IPS-11a (cell line): Measurements from ENCODE around the gene SHC4.
"Not testable (repeated sequence)": the region's sequence is repeated elsewhere in the genome, so short reads cannot be mapped to it uniquely, and the experiment has no call there.

Experiments used
- H3K4me3 ChIP-seq: one replicate; pipeline ENCODE4 v1.5.1; 2013; ENCODE audit warnings: low read depth, low read length, control low read depth

Gene SHC4

GRCh38 chr15:48925714-48926223 lies 38.0 kb downstream of the SHC4 start:
- H3K4me3 ChIP-seq, result no peak overlapping the region

GRCh38 chr15:48924528-48925393 lies 39.0 kb downstream of the SHC4 start:
- H3K4me3 ChIP-seq, result no peak overlapping the region

DNA sequence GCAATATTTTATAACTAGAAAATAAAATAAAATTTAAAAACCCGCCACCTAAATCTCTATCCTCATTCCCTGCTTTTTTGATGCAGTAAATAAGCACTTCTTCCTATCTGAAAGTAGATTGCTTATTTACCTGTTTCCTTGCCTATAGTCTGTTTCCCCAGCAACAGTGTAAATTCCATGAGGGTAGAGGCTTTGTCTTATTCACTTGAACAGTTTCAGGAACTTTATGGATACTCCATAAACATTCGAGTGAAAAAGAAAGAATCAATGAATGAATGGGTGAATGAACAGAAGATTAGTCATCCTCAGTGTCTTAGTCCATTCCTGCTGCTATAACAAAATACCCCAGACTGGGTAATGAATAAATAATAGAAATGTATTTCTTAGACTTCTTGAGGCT lies 41.7 kb downstream of the SHC4 start:
- H3K4me3 ChIP-seq, result no peak overlapping the region

- H3K4me3 ChIP-seq, result no peak overlapping the region
Measured at GRCh38 chr15:48916721-48917120, 47.0 kb downstream of the SHC4 start.

DNA sequence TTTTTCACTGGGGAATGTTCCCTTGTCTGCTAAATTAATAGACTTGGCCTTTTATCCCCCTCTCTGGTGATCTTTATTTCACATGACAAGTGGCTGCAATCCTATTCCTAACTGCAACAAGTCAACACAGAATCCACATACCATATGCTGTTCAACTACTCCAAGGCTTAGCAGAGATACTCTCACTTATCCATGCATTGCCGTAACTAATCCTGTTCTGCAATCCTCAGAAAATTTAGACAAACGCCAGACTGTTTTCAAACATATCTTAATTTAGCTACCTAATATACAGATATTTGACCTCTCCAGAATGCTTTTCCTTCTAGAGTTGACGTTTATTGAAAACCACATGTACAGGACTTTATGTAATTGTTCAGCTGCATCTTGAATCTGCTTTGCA lies 47.9 kb downstream of the SHC4 start:
- H3K4me3 ChIP-seq, result no peak overlapping the region

- no peak overlapping the region for H3K4me3 ChIP-seq
Measured at GRCh38 chr15:48914717-48915116, 49.0 kb downstream of the SHC4 start.

GRCh38 chr15:48913141-48913540 lies 50.6 kb downstream of the SHC4 start:
- H3K4me3 ChIP-seq, result no peak overlapping the region

DNA sequence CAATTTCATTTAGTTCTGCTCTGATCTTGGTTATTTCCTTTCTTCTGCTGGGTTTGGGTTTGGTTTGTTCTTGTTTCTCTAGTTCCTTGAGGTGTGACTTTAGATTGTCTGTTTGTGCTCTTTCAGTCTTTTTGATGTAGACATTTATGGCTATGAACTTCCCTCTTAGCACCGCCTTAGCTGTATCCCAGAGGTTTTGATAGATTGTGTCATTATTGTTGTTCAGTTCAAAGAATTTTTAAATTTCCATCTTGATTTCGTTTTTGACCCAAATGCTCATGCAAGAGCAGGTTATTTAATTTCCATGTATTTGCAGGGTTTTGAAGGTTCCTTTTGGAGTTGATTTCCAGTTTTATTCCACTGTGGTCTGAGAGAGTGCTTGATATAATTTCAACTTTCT lies 53.2 kb downstream of the SHC4 start:
- H3K4me3 ChIP-seq, result not testable (repeated sequence)

DNA sequence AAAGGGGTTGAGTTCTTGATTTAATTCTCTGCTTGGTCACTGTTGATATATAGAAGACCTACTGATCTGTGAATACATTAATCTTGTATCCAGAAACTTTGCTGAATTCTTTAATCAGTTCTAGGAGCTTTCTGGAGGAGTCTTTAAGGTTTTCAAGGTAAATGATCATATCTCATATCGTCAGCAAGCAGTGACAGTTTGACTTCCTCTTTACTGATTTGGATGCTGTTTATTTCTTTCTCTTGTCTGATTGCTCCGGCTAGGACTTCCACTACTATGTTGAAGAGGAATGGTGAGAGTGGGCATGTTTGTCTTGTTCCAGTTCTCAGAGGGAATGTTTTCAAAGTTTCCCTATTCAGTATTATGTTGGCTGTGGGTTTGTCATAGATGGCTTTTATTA lies 54.4 kb downstream of the SHC4 start:
- not testable (repeated sequence) for H3K4me3 ChIP-seq

DNA sequence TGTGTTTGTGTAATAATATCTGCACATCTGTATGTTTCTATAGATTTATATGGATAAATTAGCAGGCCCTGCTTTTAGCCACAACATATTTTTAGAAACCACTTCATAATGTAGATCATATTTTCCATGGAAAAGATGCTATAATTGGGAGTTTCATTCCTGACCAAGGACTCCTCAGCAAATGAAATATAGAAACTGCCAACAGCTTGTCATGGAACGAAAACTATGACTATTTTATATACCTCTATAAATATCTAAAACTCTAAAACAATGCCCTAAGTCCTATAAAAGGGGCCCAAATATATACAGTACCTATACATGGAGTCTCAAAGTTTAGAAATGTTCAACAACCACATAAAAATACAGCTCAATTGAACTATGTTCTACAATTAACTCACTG lies 57.9 kb downstream of the SHC4 start:
- H3K4me3 ChIP-seq, result no peak overlapping the region

DNA sequence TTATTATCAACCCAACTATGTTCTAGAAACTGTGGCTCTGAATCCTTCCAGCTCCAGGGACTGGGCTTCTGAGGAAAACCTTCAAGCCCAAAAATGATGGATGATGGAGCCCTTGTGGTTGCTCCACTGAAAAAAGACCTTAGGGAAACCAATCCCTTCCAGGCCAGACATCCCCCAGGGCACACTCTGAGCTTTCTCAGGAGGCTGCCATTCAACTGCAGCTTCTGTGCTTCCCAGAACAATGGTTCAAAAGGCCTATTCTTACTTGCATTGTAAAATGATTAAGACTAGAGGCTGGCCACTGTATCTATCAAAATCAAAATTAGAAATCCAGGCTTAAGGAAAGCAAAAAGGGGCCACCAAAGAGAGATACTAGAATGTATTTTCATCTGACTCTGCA lies 58.5 kb downstream of the SHC4 start:
- H3K4me3 ChIP-seq, result no peak overlapping the region

DNA sequence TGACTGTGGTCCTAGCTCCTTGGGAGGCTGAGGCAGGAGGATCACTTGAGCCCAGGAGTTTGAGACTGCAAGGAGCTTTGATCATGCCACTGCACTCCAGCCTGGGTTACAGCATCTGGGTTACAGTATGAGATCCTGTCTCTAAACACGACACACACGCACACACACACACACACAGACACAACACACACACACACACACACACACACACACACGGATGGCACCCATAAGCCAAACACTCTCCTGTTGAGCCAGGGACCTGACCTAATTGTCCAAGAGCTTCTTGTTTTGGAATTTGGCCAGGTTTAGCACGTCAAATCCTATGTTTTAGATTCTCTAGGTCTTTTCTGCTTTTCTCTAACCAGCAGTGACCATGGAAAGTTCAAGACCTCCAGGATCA lies 59.0 kb downstream of the SHC4 start:
- no peak overlapping the region for H3K4me3 ChIP-seq

DNA sequence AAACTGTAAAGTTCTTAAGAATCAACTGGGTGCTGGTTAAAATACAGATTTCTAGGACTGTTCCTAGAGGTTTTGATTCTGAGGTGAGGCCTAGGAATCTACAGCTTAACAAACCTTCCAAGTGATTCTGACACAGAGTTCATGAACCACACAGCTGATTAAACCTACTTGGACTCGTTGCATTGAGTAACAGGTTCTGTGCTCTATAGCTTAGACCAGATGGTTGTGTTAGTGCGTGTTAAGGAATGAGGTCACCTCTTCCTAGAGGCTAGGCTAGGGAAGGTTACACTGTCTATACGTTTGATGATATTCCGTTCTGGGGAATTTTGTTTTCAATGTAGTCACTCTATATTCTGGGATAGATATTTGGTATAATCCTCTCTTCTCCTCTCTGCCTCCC lies 63.9 kb downstream of the SHC4 start:
- no peak overlapping the region for H3K4me3 ChIP-seq

DNA sequence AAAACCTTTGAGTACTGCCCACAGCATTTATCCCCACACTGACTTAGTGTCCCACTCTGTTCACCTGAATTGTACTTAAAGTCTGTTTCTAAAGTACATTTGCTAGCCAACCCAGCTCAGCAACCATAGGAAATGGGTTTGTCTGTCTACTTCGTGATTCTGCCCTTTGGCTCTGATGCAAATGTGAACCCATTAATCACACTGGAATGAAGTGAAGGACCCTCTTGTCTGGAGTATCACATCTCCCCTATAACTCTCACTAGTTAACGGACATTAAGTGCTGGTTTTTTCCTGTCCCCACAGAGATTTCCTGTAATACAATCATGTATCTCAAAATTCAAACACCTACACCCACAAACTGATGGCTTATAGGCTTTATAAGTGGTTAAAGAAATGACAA lies 65.3 kb downstream of the SHC4 start:
- H3K4me3 ChIP-seq, result no peak overlapping the region

DNA sequence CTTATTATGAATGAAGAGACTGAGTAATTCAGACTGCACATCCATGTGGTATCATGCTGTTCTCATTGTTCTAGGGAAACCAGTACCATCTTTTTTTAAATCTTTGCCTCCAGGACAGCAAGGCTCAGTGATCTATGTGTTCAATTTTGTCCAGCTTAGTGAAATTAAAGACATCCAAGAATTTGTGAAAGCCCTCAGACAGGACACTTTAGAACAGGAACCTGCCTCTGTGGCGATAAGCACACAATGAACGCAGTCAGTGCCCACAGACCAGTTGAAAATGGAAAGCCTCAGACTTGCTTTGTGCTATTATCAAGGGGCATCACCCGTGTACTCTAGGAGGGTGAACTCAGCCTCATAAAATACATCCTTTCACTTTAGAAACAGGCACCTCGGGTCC lies 65.7 kb downstream of the SHC4 start:
- H3K4me3 ChIP-seq, result no peak overlapping the region

DNA sequence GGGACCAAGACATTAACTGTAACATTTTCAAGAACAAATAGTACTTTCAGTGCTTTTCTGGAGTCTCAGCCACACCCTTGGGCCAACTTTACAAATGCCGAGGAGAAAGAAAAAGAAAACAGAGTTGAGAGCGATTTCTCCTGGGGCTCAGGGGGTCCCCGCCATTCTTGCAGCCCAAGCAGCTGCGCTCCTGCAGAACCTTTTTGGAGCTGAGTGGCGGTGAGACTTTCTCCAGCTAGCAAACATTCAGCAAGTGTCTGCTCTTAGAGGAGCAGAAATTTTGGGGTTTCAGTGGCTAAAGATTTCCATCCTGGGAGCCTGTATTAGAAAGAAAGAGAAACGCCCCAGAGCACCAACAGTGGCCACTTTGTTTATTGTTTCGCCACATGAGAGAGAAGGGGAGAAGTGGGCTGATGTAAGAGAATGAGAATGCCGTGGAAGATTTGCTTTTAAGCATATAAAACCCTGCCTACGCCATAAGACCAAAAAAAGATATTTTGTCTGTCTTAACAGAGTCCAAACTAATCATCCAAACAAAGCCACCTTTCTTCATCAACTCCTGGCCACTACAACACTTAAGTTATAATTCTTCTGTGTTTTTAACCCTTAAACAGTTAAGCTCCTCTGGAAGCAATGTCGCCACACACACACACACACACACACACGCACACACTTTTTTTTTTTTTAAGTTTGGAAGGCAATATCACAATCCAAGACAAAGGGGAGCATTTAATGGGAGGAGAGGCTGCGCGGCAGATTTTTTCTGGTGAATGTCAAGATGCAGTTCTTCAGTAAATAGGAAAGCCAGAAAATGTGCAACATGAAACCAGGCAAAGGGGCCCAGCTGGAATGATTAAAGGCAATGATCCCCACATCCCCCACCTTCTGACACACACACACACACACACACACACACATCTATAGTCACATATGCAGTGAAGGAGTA lies 66.6 kb downstream of the SHC4 start:
- H3K4me3 ChIP-seq, result no peak overlapping the region

DNA sequence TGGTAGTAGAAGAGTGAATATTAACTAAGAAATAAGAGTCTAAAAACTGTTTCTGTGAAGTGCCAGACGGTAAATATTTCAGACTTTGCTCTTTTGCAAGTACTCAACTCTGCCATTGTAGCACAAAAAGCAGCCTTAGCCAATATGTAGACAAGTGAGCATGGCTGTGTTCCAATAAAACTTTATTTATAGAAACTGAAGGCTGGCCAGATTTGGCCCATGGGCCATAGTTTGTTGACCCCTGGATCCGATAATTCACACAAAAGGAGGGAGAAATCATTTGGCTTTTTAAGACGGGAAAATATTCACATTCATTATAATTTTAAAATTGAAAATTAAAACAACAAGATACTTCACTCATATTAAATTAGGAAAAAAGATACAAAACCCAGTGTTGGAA lies 70.4 kb downstream of the SHC4 start:
- H3K4me3 ChIP-seq, result no peak overlapping the region

- H3K4me3 ChIP-seq, result no peak overlapping the region
Measured at GRCh38 chr15:48891232-48891765, 72.4 kb downstream of the SHC4 start.

- H3K4me3 ChIP-seq, result no peak overlapping the region
Measured at GRCh38 chr15:48890375-48890972, 73.2 kb downstream of the SHC4 start.

GRCh38 chr15:48889925-48890324 lies 73.8 kb downstream of the SHC4 start:
- no peak overlapping the region for H3K4me3 ChIP-seq

GRCh38 chr15:48888836-48889235 lies 74.9 kb downstream of the SHC4 start:
- no peak overlapping the region for H3K4me3 ChIP-seq
